ENCODE results near the gene ANKS3.

The ANKS3 gene

DNA sequence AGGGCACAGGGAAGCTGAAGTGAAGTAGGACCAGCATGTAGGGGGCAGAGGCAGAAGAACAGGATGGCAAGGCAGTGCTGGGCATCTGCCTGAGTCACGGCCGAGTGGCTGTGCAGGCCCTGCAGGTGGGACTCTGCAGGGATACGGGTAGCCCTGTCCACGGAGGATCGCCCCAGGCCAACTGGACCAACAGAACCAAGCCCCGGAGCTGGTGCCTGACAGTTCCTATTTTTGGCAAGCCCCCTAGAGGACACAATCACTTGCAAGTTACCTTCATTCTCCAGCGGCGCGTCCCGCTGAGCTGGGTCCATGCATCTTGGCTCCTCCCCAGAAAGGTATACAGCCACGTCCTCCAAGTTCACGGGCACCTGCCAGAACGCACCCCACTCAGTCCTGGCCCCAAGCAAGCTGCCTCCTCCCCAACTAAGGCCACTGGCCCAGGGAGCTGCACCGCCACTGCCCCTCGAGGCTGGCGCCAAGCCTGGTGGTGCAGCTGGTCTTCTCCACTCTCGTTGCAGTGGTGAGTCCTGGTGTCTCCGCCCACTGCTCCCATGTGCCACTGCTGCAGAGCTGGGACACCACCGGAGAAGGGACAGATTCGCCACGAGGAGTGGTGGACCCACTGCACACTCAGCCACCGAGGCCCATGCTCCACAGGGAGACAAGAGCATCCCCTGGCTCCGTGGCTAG lies 26.3 kb upstream of the ANKS3 start:
- no peak for DNase-seq (ENCODE audit: low read depth)
- no peak overlapping the region for H3K4me3 ChIP-seq (ENCODE audit: low read depth, low read length)
- TF ChIP-seq, protein P1, sequence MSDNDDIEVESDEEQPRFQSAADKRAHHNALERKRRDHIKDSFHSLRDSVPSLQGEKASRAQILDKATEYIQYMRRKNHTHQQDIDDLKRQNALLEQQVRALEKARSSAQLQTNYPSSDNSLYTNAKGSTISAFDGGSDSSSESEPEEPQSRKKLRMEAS (IDR thresholded peaks at IDR 0.05; ENCODE audit: low read depth, low read length) = no peak
- TF ChIP-seq MYC (IDR thresholded peaks at IDR 0.05; ENCODE audit: low read depth, low read length) (no peak), POLR2A (IDR thresholded peaks at IDR 0.05; ENCODE audit: extremely low read depth, insufficient read length) (no peak)
- TF ChIP-seq, protein P2, sequence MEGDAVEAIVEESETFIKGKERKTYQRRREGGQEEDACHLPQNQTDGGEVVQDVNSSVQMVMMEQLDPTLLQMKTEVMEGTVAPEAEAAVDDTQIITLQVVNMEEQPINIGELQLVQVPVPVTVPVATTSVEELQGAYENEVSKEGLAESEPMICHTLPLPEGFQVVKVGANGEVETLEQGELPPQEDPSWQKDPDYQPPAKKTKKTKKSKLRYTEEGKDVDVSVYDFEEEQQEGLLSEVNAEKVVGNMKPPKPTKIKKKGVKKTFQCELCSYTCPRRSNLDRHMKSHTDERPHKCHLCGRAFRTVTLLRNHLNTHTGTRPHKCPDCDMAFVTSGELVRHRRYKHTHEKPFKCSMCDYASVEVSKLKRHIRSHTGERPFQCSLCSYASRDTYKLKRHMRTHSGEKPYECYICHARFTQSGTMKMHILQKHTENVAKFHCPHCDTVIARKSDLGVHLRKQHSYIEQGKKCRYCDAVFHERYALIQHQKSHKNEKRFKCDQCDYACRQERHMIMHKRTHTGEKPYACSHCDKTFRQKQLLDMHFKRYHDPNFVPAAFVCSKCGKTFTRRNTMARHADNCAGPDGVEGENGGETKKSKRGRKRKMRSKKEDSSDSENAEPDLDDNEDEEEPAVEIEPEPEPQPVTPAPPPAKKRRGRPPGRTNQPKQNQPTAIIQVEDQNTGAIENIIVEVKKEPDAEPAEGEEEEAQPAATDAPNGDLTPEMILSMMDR (IDR thresholded peaks at IDR 0.05; ENCODE audit: low read depth, low read length) = no peak

DNA sequence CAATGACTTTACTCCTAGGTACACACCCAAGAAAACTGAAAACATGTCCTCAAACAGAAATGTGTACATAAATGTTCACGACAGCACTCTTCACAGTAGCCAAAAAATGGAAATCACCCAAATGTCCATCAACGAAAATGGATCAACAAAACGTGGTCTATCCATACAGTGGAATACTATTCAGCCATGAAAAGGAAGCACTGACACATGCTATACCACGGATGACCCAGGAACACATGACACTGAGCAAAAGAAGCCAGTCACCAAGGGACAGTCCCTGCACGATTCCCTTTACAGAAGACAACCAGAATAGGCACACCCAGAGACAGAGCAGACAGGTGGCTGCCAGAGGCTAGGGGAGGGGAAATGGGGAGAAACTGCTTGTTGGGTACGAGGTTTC lies 21.6 kb upstream of the ANKS3 start:
- H3K4me3 ChIP-seq (ENCODE audit: low read depth, low read length) = no peak overlapping the region
- DNase-seq (ENCODE audit: low read depth) = no peak
- TF ChIP-seq POLR2A (IDR thresholded peaks at IDR 0.05; ENCODE audit: extremely low read depth, insufficient read length) = no peak
- TF ChIP-seq, protein P1 (IDR thresholded peaks at IDR 0.05; ENCODE audit: low read depth, low read length) = no peak
- TF ChIP-seq, protein P2 (IDR thresholded peaks at IDR 0.05; ENCODE audit: low read depth, low read length) = no peak
- TF ChIP-seq MYC (IDR thresholded peaks at IDR 0.05; ENCODE audit: low read depth, low read length) = no peak

DNA sequence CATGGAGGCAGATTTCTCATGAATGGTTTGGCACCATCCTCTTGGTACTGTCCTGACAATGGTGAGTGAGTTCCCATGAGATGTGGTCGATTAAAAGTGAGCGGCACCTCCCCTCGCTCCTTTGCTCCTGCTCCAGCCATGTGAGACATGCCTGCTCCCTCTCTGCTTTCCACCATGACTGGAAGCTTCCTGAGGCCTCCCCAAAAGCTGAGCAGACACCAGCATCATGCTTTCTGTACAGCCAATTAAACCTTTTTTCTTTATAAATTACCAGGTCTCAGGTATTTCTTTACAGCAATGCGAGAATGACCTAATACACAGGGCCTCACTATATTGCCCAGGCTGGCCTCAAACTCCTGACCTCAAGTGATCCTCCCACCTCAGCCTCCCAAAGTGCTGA lies 20.8 kb upstream of the ANKS3 start:
- no peak for TF ChIP-seq MYC (IDR thresholded peaks at IDR 0.05; ENCODE audit: low read depth, low read length)
- TF ChIP-seq, protein P1 (IDR thresholded peaks at IDR 0.05; ENCODE audit: low read depth, low read length) = no peak
- TF ChIP-seq POLR2A (IDR thresholded peaks at IDR 0.05; ENCODE audit: extremely low read depth, insufficient read length) = no peak
- TF ChIP-seq, protein P2 (IDR thresholded peaks at IDR 0.05; ENCODE audit: low read depth, low read length) = no peak
- no peak overlapping the region for H3K4me3 ChIP-seq (ENCODE audit: low read depth, low read length)
- no peak for DNase-seq (ENCODE audit: low read depth)

DNA sequence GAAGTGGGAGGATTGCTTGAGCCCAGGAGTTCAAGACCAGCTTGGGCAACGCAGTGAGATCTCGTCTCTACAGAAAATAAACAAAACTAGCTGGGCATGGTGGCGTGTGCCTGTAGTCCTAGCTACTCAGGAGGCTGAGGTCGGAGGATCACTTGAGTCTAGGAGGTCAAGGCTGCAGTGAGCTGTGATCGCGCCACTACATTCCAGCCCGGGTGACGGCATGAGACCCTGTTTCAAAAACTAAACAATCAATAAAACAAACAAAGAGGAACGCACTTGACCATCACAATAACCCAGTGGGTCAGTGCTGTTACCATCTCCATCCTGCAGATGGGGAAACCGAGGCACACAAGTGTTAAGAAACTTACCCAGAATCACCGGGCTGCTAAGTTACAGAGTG lies 19.2 kb upstream of the ANKS3 start:
- H3K4me3 ChIP-seq (ENCODE audit: low read depth, low read length) = no peak overlapping the region
- TF ChIP-seq MYC (IDR thresholded peaks at IDR 0.05; ENCODE audit: low read depth, low read length) (no peak), POLR2A (IDR thresholded peaks at IDR 0.05; ENCODE audit: extremely low read depth, insufficient read length) (no peak)
- TF ChIP-seq, protein P2 (IDR thresholded peaks at IDR 0.05; ENCODE audit: low read depth, low read length) = no peak
- TF ChIP-seq, protein P1 (IDR thresholded peaks at IDR 0.05; ENCODE audit: low read depth, low read length) = no peak
- DNase-seq (ENCODE audit: low read depth) = no peak

DNA sequence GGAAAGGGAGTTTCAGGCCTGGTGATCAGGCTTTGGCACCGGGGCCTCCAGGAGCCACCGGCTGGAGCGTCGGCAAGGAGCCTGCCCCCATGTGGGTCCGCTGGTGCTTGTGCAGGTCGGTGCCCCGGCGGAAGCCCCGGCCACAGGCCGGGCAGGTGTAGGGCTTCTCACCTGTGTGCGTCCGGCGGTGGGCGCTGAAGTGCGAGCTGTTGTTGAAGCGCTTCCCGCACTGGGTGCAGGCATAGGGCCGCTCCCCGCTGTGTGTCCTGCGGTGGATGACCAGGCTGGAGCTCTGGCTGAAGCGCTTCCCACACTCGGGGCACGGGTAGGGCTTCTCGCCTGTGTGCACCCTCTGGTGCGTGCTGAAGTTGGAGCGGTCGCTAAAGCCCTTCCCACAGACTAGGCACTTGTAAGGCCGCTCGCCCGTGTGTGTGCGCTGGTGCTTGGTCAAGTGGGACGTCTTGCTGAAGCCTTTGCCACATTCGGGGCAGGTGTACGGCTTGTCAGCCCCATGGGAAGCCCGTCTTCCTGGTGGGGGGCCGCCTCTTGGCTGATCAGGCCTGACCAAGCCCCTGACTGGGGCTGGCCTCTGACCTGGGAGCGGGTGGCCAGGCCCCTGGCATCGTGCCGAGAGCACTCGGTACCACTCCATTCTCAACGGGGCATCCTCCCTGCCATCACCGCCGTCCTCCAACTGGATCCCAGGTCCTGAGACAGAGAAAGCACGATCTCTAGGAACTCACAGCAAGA lies 18.5 kb upstream of the ANKS3 start:
- H3K4me3 ChIP-seq (ENCODE audit: low read depth, low read length) = no peak overlapping the region
- TF ChIP-seq, protein P2 (IDR thresholded peaks at IDR 0.05; ENCODE audit: low read depth, low read length) = no peak
- no peak for TF ChIP-seq MYC (IDR thresholded peaks at IDR 0.05; ENCODE audit: low read depth, low read length)
- TF ChIP-seq POLR2A (IDR thresholded peaks at IDR 0.05; ENCODE audit: extremely low read depth, insufficient read length) = no peak
- TF ChIP-seq, protein P1 (IDR thresholded peaks at IDR 0.05; ENCODE audit: low read depth, low read length) = no peak
- no peak for DNase-seq (ENCODE audit: low read depth)

Data from NB4 (cell line).